Endothelial cell of umbilical vein (primary cell): ENCODE data around the gene ANKMY1. TPM values are rescaled to one million over a fixed set of nuclear protein-coding genes. Genes with fewer than 3 reads are reported as not detected.

Experiments used
- BruUV-seq: library from RNA; stranded (reverse); fragments of 400-500 nt; replicated peaks from 2 replicates; lab custom pipeline; 2021; lab: Mats Ljungman, UMichigan
- CTCF ChIA-PET: fragments of 300-600, 350-600 bp; sonication (Branson Sonifier 250); formaldehyde crosslinking; loops from one replicate; lab custom pipeline; 2021; ENCODE audit warnings: antibody characterized with exemption, inconsistent platforms; lab: Charles Lee
- POLR2A ChIA-PET: fragments of 300-600, 350-600 bp; sonication (Branson Sonifier 250); formaldehyde crosslinking; loops from one replicate; lab custom pipeline; 2021; ENCODE audit warnings: antibody characterized with exemption, inconsistent platforms; lab: Charles Lee
- DNase-seq: peaks from one replicate; pipeline ENCODE4 v3.0.0-alpha.2; 2011; ENCODE audit warnings: low read depth, low spot score
- FAIRE-seq: peaks from 2 replicates; lab custom pipeline; 2011; peaks lifted over from hg19 to GRCh38; lab: Jason Lieb, UNC
- H2AFZ ChIP-seq: 2 replicates; pipeline ENCODE4 v1.6.0; 2012; ENCODE audit warnings: low read depth, low read length, control low read depth, inconsistent platforms
- H3K27ac ChIP-seq: 2 replicates; pipeline ENCODE4 v1.5.1; 2011; ENCODE audit warnings: low read depth, mild to moderate bottlenecking, control low read depth, low read length, moderate library complexity; ENCODE audit not compliant: insufficient read depth
- H3K27me3 ChIP-seq, 2 experiments: 2 replicates each; pipeline versions ENCODE4 v1.6.0 to v1.6.1; 2011; ENCODE audit warnings: low read length in 2 of 2, mixed read lengths in 1 of 2; ENCODE audit not compliant: control insufficient read depth in 2 of 2, insufficient read depth in 2 of 2
- H3K36me3 ChIP-seq, 2 experiments: 2 replicates in 1 of 2; 3 replicates in 1 of 2; pipeline ENCODE4 v1.5.1; 2011; ENCODE audit warnings: low read length in 2 of 2, mild to moderate bottlenecking in 1 of 2, moderate library complexity in 1 of 2; ENCODE audit not compliant: control insufficient read depth in 2 of 2, insufficient read depth in 2 of 2; ENCODE audit errors: extremely low read depth in 1 of 2
- H3K4me1 ChIP-seq: 3 replicates; pipeline ENCODE4 v1.5.1; 2011; ENCODE audit warnings: mild to moderate bottlenecking, low read length; ENCODE audit not compliant: control insufficient read depth, insufficient read depth; ENCODE audit errors: extremely low read depth
- H3K4me2 ChIP-seq: 2 replicates; pipeline ENCODE4 v1.6.1; 2011; ENCODE audit warnings: low read length, control low read depth, mixed read lengths; ENCODE audit not compliant: insufficient read depth
- H3K4me3 ChIP-seq, 3 experiments: fragments of 200-600 bp in 1 of 3; sonication (generic), shearing (Covaris generic) in 1 of 3; replicated peaks in 1 of 3; 2 replicates each; pipeline ENCODE4 v1.5.1; 2011 to 2016; ENCODE audit warnings: control low read depth in 3 of 3, low read length in 3 of 3, mild to moderate bottlenecking in 2 of 3, inconsistent platforms in 1 of 3, low read depth in 1 of 3, moderate library complexity in 1 of 3; ENCODE audit not compliant: insufficient read depth in 1 of 3
- H3K79me2 ChIP-seq: 2 replicates; pipeline ENCODE4 v1.6.0; 2012; ENCODE audit warnings: low read length, inconsistent platforms; ENCODE audit not compliant: control insufficient read depth, insufficient read depth
- H3K9ac ChIP-seq: replicated peaks from 2 replicates; pipeline ENCODE3; 2011; ENCODE audit warnings: low read length, control low read depth; ENCODE audit not compliant: insufficient read depth; ENCODE audit errors: extremely low read depth
- H3K9me1 ChIP-seq: replicated peaks from 3 replicates; pipeline ENCODE4 v1.6.0; 2011; ENCODE audit warnings: mild to moderate bottlenecking, low read length; ENCODE audit not compliant: control insufficient read depth, insufficient read depth; ENCODE audit errors: extremely low read depth
- H3K9me3 ChIP-seq: replicated peaks from 2 replicates; pipeline ENCODE4 v1.5.1; 2012; ENCODE audit warnings: low read length, inconsistent platforms; ENCODE audit not compliant: control insufficient read depth, insufficient read depth
- H4K20me1 ChIP-seq: replicated peaks from 2 replicates; pipeline ENCODE3; 2011; ENCODE audit warnings: mild to moderate bottlenecking, low read length; ENCODE audit not compliant: control insufficient read depth, insufficient read depth; ENCODE audit errors: extremely low read depth
- CTCF ChIP-seq, 2 donors: IDR thresholded peaks; 1 replicate in 1 of 2; 2 replicates in 1 of 2; pipeline ENCODE4 v1.5.1; 2011; ENCODE audit warnings: low read length in 2 of 2, mild to moderate bottlenecking in 2 of 2, moderate library complexity in 2 of 2, control low read depth in 1 of 2, inconsistent platforms in 1 of 2, low read depth in 1 of 2; ENCODE audit not compliant: insufficient read depth in 1 of 2; ENCODE audit errors: extremely low read depth in 1 of 2
- EZH2 ChIP-seq: IDR thresholded peaks from 2 replicates; pipeline ENCODE4 v1.6.1; 2012; ENCODE audit warnings: borderline replicate concordance, low read depth, mild to moderate bottlenecking, moderate library complexity, low read length, inconsistent platforms; ENCODE audit not compliant: severe bottlenecking
- FOS ChIP-seq: IDR thresholded peaks from 2 replicates; pipeline ENCODE4 v1.6.1; 2011; ENCODE audit warnings: mild to moderate bottlenecking, low read length, moderate library complexity, borderline replicate concordance; ENCODE audit not compliant: insufficient read depth
- GATA2 ChIP-seq: IDR thresholded peaks from 2 replicates; pipeline ENCODE4 v1.7.0; 2011; ENCODE audit warnings: low read depth, mild to moderate bottlenecking, moderate library complexity, mixed read lengths, low read length; ENCODE audit not compliant: insufficient read length, insufficient read depth
- JUN ChIP-seq: IDR thresholded peaks from 2 replicates; pipeline ENCODE4 v1.6.1; 2011; ENCODE audit warnings: borderline replicate concordance, low read depth; ENCODE audit not compliant: insufficient read length, insufficient read depth
- MAX ChIP-seq: IDR thresholded peaks from 2 replicates; pipeline ENCODE4 v1.6.1; 2011; ENCODE audit not compliant: insufficient read depth, insufficient read length
- MYC ChIP-seq: IDR thresholded peaks from one replicate; pipeline ENCODE4 v1.6.1; 2011; ENCODE audit warnings: mild to moderate bottlenecking, low read depth, low read length
- POLR2A ChIP-seq: IDR thresholded peaks from 2 replicates; pipeline ENCODE4 v1.6.1; 2012; ENCODE audit warnings: low read depth, mild to moderate bottlenecking, control low read depth, low read length
- POLR2AphosphoS5 ChIP-seq: IDR thresholded peaks from 2 replicates; pipeline ENCODE4 v1.6.1; 2012; ENCODE audit warnings: low read depth, mild to moderate bottlenecking, control low read depth, low read length, moderate library complexity; ENCODE audit not compliant: insufficient read depth
- dilution Hi-C: fragments of 300-500 bp; cut with MboI; formaldehyde crosslinking; loops from one replicate; pipeline ENCODE4 v1.15.0; 2019; ENCODE audit warnings: low sequenced_read_pairs; ENCODE audit not compliant: extremely low pct_ligation_motif_present
- intact Hi-C: fragments of 100-400 bp; cut with micrococcal nuclease; formaldehyde crosslinking; loops from one replicate; pipeline ENCODE4 v1.10.0; 2022
- polyA plus RNA-seq, 4 experiments: library from polyadenylated mRNA; depleted of rRNA in 3 of 4; stranded (reverse) in 3 of 4; unstranded in 1 of 4; fragments of >200 nt; gene quantifications; 2 replicates each; pipeline versions ENCODE4 v1.2.1 to v1.2.3, GENCODE V29; 2011 to 2012; ENCODE audit warnings: missing spikeins in 1 of 4
- total RNA-seq: library from RNA; stranded (reverse); gene quantifications from 2 replicates; pipeline ENCODE4 v1.2.3, GENCODE V29; 2021

The ANKMY1 gene
- total and polyA plus RNA-seq, 2 donors (not counting 3 experiments of a cell fraction or from before 2014, with no cell fraction given), result 9.0 to 16.0 TPM

- POLR2A ChIA-PET, result no interaction called here
- no peak for TF ChIP-seq JUN
- TF ChIP-seq GATA2, result no peak
- TF ChIP-seq POLR2AphosphoS5, result no peak
- no peak for TF ChIP-seq MYC
- no peak for TF ChIP-seq MAX
- no peak for TF ChIP-seq CTCF (IDR thresholded peaks at IDR 0.05; ENCODE audit: extremely low read depth in 1 of 2, insufficient read depth in 1 of 2, low read depth in 1 of 2, low read length in 2 of 2)
- no peak for TF ChIP-seq EZH2
- no peak for TF ChIP-seq FOS
- TF ChIP-seq POLR2A, result no peak
- intact Hi-C loops, result no loop called here
- Histone ChIP-seq H3K27me3 (no peaks in the 10 kb centered on the region), H4K20me1 (no peaks in the 10 kb centered on the region), H3K9ac (no peak overlapping the region), H3K4me1 (no peaks in the 10 kb centered on the region), H2AFZ (no peak overlapping the region), H3K27ac (no peak overlapping the region), H3K36me3 (no peaks in the 10 kb centered on the region), H3K4me3 (no peak overlapping the region), H3K4me2 (no peak overlapping the region), H3K9me1 (no peaks in the 10 kb centered on the region), H3K79me2 (no peaks in the 10 kb centered on the region), H3K9me3 (no peaks in the 10 kb centered on the region)
- DNase-seq (no peak), FAIRE-seq (no peak)
- no TSS peak for BruUV-seq
- CTCF ChIA-PET, result interaction anchor here (0.7 kb wide), 1 partner anchor 213 kb away, joined by 3 read pairs; no protein-coding TSS in a partner anchor
- dilution Hi-C loops, result no loop called here
These were observed 111.7 kb downstream of the ANKMY1 start for GRCh38 chr2:240445961-240446663.
